LNCAP (cell line): ENCODE measurements around the gene CDHR3.

Source experiments
- TF ChIP-seq, protein P1 (sequence below): fragments of 450-650 bp; IDR thresholded peaks from 2 replicates; pipeline ENCODE4 v1.5.1; 2017; ENCODE audit warnings: mild to moderate bottlenecking

CDHR3 gene

DNA sequence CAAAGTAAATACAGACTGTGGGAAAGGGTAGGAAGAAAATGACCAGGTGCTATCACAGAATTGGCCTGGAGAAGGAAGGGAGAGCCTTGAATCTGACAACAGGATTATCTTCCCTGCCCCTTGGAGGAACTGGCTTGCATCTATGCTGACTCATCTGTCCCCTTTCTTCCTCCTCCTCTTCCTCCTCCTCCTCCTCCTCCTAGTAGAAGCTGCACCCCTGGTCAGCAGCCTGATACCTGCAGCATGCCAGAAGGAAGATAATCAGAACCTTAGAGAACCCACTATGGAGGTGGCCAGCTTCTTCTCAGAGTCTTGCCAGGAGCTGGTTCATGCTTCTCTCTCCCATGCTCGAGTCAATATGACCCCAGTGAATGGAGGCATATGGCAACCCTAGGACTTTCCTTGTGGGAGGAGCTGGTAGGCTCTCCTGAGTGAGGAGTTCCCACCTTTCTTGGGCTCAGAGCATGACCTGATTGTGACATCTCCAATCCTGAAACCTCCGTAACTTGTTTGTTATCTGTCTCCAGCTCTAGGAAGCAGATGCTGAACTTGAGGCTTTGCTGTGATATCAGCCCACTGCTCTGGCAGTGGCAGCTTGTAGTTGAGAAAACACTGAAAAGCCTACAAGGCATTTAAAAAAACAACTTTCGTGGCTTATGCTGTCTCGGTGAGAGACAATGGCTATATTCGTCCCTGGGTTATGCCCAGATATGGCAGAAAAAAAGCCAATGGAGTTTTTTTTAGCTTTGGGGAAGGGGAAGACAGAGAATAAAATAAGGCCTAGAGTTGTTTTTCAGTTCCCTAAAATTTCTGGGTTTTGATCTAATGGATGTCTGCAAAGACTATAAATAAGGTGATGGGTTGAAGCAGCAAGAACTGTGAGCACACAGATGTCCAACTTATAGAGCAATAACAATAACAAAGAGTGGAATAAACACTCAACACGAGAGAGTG is 60.6 kb downstream of the CDHR3 start:
- TF ChIP-seq, protein P1, sequence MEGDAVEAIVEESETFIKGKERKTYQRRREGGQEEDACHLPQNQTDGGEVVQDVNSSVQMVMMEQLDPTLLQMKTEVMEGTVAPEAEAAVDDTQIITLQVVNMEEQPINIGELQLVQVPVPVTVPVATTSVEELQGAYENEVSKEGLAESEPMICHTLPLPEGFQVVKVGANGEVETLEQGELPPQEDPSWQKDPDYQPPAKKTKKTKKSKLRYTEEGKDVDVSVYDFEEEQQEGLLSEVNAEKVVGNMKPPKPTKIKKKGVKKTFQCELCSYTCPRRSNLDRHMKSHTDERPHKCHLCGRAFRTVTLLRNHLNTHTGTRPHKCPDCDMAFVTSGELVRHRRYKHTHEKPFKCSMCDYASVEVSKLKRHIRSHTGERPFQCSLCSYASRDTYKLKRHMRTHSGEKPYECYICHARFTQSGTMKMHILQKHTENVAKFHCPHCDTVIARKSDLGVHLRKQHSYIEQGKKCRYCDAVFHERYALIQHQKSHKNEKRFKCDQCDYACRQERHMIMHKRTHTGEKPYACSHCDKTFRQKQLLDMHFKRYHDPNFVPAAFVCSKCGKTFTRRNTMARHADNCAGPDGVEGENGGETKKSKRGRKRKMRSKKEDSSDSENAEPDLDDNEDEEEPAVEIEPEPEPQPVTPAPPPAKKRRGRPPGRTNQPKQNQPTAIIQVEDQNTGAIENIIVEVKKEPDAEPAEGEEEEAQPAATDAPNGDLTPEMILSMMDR, result no peak

DNA sequence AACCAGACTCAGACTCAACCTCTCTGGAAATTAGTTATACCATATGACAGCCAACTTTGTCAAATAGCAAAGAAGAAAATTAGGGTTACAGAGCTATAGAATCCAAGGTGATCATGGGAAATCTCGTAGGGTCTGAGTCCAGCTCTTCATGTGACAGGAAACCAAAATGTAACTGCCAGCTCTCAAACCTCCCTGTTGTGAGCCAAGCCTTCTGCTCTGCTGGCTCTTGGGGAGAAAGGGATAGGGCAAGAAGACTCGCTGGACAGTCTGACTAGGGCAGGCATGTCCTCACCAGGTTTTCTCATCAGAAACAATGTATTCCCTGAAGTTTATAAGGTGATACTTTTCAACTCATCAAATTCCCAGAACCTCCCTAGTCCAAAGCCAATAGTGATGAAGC is 63.0 kb downstream of the CDHR3 start:
- TF ChIP-seq, protein P1, result no peak

DNA sequence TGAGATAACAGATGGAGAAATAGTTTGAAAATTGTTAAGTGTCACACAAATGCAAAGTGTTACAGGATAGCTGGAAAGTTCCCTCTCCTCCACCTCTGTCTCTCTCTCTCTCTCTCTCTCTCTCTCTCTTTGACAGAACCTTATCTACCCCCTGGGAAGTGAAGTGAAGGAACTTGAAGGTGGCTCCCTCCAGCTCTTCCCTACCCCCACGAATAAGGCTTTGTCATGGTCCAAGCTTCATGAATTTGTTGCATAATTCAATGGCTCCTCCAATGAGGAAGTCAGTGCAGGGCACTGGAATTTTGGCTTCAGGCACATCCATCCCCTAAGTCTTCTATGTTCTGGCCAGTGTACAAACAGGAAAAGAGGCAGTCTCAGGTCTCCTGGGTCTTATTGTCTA is 66.4 kb downstream of the CDHR3 start:
- TF ChIP-seq, protein P1, result no peak

DNA sequence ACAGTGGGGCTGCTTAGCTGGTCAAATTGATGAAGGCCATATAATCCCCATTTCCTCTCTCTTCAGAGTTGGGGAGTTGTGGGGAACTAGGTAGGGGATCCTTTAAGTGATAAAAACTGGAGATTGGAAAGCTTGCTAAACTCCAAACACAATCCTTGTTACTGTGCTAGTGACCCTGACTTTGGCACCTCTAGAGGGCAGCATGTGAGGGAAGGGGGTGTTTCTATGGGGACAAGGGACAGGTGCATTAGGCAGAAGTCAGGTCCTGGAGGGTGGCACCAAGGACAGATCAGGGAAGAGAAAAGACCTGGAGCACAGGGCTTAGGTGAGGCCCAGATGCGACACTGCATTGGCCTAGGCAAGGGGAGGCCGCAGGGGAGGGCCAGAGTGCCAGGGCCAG is 66.9 kb downstream of the CDHR3 start:
- TF ChIP-seq, protein P1, result no peak

DNA sequence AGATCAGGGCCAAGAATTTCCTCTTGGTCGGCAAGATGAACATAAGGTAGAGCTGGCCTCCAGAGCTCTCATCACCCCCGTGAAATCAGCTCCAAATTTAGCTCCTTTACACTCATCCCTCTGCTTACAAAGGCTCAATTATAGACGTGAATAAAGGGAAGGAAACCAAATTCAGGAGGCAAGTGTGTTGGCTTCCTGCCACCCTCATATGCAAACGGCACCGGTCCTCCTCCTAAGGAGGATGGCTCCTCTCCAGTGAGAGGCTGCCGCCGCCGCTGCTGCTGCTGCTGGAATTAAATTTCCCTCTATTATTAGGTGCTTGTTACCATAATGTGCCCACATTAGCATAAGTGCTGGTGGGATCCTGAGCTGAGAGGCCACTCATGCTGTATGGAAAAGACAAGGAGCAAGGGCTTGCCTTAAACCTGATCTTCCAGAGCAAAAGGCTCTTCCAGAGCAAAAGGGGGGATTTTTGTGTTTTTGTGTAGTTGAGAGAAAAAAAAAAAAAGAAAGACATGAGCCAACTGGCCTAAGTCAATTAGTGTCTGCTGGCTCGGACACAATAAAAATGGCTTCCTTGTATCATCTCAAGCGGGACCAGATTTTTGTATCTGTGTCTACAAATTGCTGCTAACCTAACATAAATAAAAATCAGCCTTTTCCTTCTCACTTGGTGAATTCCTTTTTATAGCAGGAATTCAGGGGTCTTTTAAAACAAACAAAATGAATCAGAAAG is 68.4 kb downstream of the CDHR3 start:
- TF ChIP-seq, protein P1, result no peak

DNA sequence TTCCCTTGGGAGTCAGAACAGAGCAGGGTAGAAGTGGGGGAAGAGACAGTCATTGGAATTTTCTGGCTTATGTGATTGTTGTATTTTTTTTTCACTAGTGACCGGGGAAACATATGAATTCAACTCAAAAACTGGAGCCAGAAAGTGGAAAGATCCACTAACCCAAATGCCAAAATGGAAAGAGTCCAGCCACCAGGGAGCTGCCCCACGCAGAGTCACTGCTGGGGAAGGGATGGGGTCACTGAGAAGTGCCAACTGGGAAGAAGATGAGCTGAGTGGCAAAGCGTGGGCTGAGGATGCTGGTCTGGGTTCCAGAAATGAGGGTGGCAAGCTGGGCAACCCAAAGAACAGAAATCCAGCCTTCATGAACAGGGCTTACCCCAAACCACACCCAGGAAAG is 69.2 kb downstream of the CDHR3 start:
- TF ChIP-seq, protein P1, result no peak

DNA sequence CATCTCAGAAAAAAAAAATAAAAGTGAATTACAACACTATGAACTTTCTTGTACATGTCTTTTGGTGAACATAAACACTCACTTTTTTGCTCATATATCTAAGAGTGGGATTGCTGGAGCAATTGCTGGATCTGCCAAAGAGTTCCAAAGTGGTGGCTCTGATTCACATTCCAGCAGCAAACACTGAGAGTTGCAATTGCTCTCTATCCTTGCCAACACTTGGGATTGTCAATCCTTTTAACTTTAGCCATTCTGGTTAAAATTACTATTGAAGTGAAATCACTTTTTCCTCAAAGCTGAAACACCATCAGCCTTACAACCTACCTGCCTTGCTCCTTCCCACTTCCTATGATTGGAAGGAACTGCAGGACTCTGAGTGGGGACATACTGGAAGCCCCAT is 70.7 kb downstream of the CDHR3 start:
- TF ChIP-seq, protein P1, result no peak
